Heart right ventricle (tissue), 16 donors: ENCODE measurements around the gene SLC25A46. TPM values are rescaled to one million over a fixed set of nuclear protein-coding genes. Genes with fewer than 3 reads are reported as not detected.
"Not testable (repeated sequence)": the region's sequence is repeated elsewhere in the genome, so short reads cannot be mapped to it uniquely, and the experiment has no call there.

ENCODE experiments used
- ATAC-seq, 8 donors: fragments of 200-7000 bp; cut with Tn5 transposase; one replicate each; pipeline ENCODE4 v1.9.1; 2020; ENCODE audit warnings: mild to moderate bottlenecking in 8 of 8, moderate library complexity in 8 of 8, moderate number of reproducible peaks in 1 of 8
- DNase-seq, 2 donors: peaks; one replicate each; pipeline ENCODE4 v3.0.0-alpha.2; 2020
- H3K27ac ChIP-seq, 10 donors: fragments of 200-600 bp; sonication (generic) in 2 of 10; one replicate each; pipeline versions ENCODE4 v1.5.0 to v1.8.0; 2020 to 2022; ENCODE audit warnings: mild to moderate bottlenecking in 3 of 10
- H3K27me3 ChIP-seq, 7 donors: fragments of 200-600 bp; one replicate each; pipeline ENCODE4 v1.8.0; 2021 to 2022; ENCODE audit warnings: mild to moderate bottlenecking in 2 of 7
- H3K36me3 ChIP-seq, 9 donors: fragments of 200-600 bp; sonication (generic) in 1 of 9; one replicate each; pipeline versions ENCODE4 v1.5.0 to v1.8.0; 2020 to 2022; ENCODE audit warnings: mild to moderate bottlenecking in 2 of 9
- H3K4me1 ChIP-seq, 9 donors: fragments of 200-600 bp; sonication (generic) in 1 of 9; one replicate each; pipeline versions ENCODE4 v1.5.0 to v1.8.0; 2020 to 2022; ENCODE audit warnings: mild to moderate bottlenecking in 4 of 9
- H3K4me3 ChIP-seq, 10 donors: fragments of 200-600 bp; sonication (generic) in 2 of 10; one replicate each; pipeline versions ENCODE4 v1.5.0 to v1.8.0; 2020 to 2022; ENCODE audit warnings: mild to moderate bottlenecking in 7 of 10, moderate library complexity in 2 of 10
- H3K9me3 ChIP-seq, 11 donors: fragments of 200-600 bp in 10 of 11; sonication (generic) in 2 of 11; one replicate each; pipeline versions ENCODE4 v1.5.0 to v1.8.0; 2013 to 2022; ENCODE audit warnings: mild to moderate bottlenecking in 2 of 11, control low read depth in 1 of 11, moderate library complexity in 1 of 11
- WGBS, 2 donors: extraction: QIAGEN DNeasy Blood & Tissue Kit; methylation state at CpG; one replicate each; pipeline ENCODE4 v1.1.7; 2013; ENCODE audit warnings: inconsistent platforms in 1 of 2; 5-methylcytosine and 5-hydroxymethylcytosine counted together
- intact Hi-C, 10 donors: fragments of 100-400 bp; cut with DNase I; formaldehyde crosslinking; loops; one replicate each; pipeline versions ENCODE4 v1.11.1 to v1.14.2; 2022
- polyA plus RNA-seq, 2 donors: library from polyadenylated mRNA; stranded (reverse); fragments of 200-250 nt; gene quantifications; one replicate each; pipeline ENCODE4 v1.2.3, GENCODE V29; 2013
- total RNA-seq, 10 donors: library from RNA; stranded (reverse); fragmentation: NEBNext Ultra II Directional in 3 of 10; extraction: Animal tissue kit (Norgen Biotek cat#: 25700) in 3 of 10; gene quantifications; one replicate each; pipeline versions ENCODE4 v1.2.1 to v1.2.4, GENCODE V29; 2021 to 2023
- TF ChIP-seq, protein P1 (sequence below), 9 donors: fragments of 200-600 bp; sonication (generic) in 2 of 9; IDR thresholded peaks; one replicate each; pipeline versions ENCODE4 v1.5.0 to v1.8.0; 2021 to 2022; ENCODE audit warnings: antibody characterized with exemption in 9 of 9, mild to moderate bottlenecking in 5 of 9, moderate library complexity in 1 of 9
- donor health status: Arrhythmogenic right ventricular cardiomyopathy.
- donor health status: ischemic (EF 13 %, LVEDD 7.1; RV severe dilation, severe dysfunction).
- donor health status: healthy with polysubstance abuse.
- donor health status: DM: no; HTN: yes; CAD: no.
- donor health status: DM: no; HTN: no; CAD: no.
- donor health status: ischemic (EF 25% LVEDD 6.9; RV normal size, moderate dysfunction).
- donor health status: ischemic (EF 25% LVEDD 5.7; RV mildly dilated, moderate dysfunction).
- donor health status: healthy.
- donor health status: DM: yes; HTN: yes; CAD: no.
- donor health status: Ischemic cardiomyopathy.
- donor health status: ischemic (EF 35%, LVEDD 5.7; RV mildly dilated, moderate dysfunction).
- donor health status: nonischemic (EF 11% LVEDD 7.7; RV severe dilation, severe dysfunction).
- donor health status: DM: yes; HTN: yes; CAD: no.
- donor health status: PGD.
- donor health status: ischemic (EF 29% LVEDD 5.4; RV normal size, mild dysfunction).
- donor health status: nonischemic (EF 23%, LVEDD 6.1; RV moderate dilation, normal function).

The SLC25A46 gene
- total and polyA plus RNA-seq, 12 donors, result 10.5 to 69.3 (median 60.0) TPM

DNA sequence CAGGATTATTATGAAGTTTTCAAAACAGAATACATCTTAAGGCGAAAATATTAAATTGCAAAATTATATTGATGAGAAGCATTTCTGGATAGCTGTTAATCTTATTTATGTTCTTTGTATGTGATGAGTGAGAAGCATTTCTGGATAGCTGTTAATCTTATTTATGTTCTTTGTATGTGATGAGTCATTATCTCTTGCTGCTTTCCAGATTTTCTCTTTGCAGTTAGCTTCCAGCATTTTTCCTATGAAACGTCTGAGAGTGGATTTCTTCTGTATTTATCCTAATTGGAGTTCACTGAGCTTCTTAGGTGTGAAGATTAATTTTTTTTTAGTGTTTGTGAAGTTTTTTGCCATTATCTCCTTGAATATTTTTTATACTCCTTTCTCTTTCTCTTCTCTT lies 20.5 kb upstream of the SLC25A46 start:
- no peaks in the 10 kb centered on the region for H3K36me3 ChIP-seq
- 59 to 75% methylated on average over 2 of the region's 2 CpGs for WGBS, 2 donors
- DNase-seq (no peak), ATAC-seq (no peak)
- H3K4me1 ChIP-seq, result peaks cover 0 to 6% (median 0%) of the 10 kb centered on the region in 9 donors
- TF ChIP-seq, protein P1, sequence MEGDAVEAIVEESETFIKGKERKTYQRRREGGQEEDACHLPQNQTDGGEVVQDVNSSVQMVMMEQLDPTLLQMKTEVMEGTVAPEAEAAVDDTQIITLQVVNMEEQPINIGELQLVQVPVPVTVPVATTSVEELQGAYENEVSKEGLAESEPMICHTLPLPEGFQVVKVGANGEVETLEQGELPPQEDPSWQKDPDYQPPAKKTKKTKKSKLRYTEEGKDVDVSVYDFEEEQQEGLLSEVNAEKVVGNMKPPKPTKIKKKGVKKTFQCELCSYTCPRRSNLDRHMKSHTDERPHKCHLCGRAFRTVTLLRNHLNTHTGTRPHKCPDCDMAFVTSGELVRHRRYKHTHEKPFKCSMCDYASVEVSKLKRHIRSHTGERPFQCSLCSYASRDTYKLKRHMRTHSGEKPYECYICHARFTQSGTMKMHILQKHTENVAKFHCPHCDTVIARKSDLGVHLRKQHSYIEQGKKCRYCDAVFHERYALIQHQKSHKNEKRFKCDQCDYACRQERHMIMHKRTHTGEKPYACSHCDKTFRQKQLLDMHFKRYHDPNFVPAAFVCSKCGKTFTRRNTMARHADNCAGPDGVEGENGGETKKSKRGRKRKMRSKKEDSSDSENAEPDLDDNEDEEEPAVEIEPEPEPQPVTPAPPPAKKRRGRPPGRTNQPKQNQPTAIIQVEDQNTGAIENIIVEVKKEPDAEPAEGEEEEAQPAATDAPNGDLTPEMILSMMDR (IDR thresholded peaks at IDR 0.05), result no peak
- no peaks in the 10 kb centered on the region for H3K27me3 ChIP-seq
- no peak overlapping the region for H3K4me3 ChIP-seq
- intact Hi-C loops, result no loop called here
- no peak overlapping the region for H3K27ac ChIP-seq
- no peaks in the 10 kb centered on the region for H3K9me3 ChIP-seq

DNA sequence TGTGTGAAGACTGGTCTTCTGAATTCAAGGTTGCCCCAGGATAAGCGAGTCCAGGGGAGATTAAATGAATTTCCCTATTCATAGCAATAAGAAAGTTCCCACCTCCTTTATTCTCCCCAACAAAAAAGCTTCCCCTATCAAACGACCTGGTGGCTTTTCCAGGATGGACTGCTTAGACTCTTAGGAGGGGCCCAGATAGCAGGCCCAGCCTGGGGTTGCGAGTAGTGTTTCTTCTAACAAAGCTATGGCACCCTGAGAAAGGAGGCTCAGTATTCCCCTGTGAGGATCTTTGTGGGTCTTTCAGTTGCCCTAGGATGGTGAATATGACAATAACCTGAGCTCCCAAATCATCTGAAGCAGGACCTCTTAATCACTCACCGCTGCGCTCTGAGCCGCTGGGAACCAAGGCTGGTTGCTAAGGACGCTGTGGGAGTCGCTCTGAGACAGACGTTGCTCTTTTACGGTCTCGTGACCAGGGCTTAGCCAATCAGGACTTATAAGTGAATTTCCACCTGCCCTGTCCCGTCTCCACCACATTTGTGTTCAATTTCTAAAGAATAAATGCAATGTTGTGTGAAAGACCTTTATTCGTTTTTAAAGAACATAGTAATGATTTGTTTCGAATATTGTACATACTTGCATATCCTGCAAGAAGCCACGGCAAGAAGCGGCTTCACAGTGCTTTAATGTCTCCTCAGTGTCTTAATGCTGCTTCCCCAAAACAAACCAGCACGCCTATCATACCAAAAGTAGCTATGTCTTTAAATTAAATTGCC lies 12.4 kb upstream of the SLC25A46 start, which contains the start of gene TMEM232:
Gene TMEM232 (minus strand): TSS at position 423 of the 776 bp plus-strand sequence. CDS start 59,319 bp downstream, outside the sequence.
- peak; percentile 92 to 100 (median 98) for ATAC-seq
- intact Hi-C loops, result no loop called here
- Histone ChIP-seq H3K9me3 (no peaks in the 10 kb centered on the region), H3K4me1 (no peaks in the 10 kb centered on the region), H3K36me3 (no peaks in the 10 kb centered on the region), H3K27ac (peak within 1 kb of the TSS in 1 of 10 donors; percentile 25), H3K27me3 (no peaks in the 10 kb centered on the region), H3K4me3 (peak within 1 kb of the TSS in 9 of 10 donors; percentile 23 to 57 (median 45))
- WGBS, 2 donors, result 28 to 29% methylated on average over 17 of the region's 17 CpGs
- DNase-seq, result peak; percentile 49 to 68
- TF ChIP-seq, protein P1 (IDR thresholded peaks at IDR 0.05), result no peak

DNA sequence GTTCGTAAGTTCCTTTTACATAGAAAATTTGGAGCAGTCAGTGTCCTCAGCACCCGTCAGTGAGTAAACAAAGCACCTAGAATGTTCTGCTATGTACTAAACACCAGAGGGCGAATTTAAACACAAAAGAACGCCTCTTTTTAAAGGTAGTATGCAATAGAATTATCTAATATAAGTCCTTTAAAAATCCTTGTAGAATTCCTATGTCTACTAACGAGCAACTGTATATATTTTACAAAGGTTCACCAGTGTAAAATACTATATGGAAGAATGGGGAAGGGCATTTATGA lies 11.8 kb upstream of the SLC25A46 start:
- DNase-seq (no peak), ATAC-seq (peak in 7 of 8 donors; percentile 20 to 58 (median 40))
- Histone ChIP-seq H3K4me3 (peak overlapping the region in 9 of 10 donors; percentile 23 to 57 (median 45)), H3K36me3 (no peaks in the 10 kb centered on the region), H3K27me3 (no peaks in the 10 kb centered on the region), H3K27ac (peak overlapping the region in 1 of 10 donors; percentile 25), H3K4me1 (no peaks in the 10 kb centered on the region), H3K9me3 (no peaks in the 10 kb centered on the region)
- TF ChIP-seq, protein P1 (IDR thresholded peaks at IDR 0.05), result peak in 2 of 9 donors; percentile 23 to 24
- WGBS, 2 donors, result 42 to 49% methylated on average over 5 of the region's 5 CpGs
- intact Hi-C loops, result no loop called here

DNA sequence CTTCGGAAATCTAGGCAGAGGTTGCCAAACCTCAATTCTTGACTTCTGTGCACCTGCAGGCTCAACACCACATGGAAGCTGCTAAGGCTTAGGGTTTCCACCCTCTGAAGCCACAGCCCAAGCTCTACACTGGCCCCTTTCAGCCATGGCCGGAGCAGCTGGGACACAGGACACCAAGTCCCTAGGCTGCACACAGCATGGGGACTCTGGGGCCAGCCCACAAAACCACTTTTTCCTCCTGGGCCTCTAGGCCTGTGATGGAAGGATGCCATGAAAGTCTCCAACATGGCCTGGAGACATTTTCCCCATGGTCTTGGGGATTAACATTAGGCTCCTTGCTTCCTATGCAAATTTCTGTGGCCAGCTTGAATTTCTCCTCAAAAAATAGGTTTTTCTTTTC lies 7.3 kb upstream of the SLC25A46 start:
- H3K36me3 ChIP-seq, H3K27ac ChIP-seq, ATAC-seq, H3K4me1 ChIP-seq, H3K4me3 ChIP-seq, H3K27me3 ChIP-seq, intact Hi-C loops, H3K9me3 ChIP-seq, DNase-seq: not testable (repeated sequence)
- WGBS, 2 donors, result 95 to 98% methylated on average over 2 of the region's 2 CpGs

DNA sequence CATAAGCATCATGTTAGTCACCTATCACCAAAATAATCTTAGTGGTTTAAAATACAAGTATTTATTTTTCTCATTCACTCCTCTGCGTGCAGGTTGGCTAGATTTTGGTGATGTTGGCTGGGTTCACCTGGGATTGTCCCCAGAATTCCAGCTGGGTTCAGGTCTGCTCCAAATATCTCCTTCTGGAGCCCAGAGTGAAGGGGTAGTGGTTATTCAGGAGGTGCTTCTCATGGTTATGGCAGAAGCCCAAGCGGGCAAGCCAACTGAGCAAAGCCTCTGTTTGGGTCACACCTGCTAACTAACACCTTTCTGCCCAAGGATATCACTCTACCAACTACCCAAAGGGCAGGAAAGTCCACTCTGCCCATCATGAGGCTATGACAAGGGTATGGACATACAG lies 4.7 kb upstream of the SLC25A46 start:
- WGBS, 2 donors, result 87 to 89% methylated on average over 2 of the region's 2 CpGs
- H3K27me3 ChIP-seq, result peaks cover 0 to 5% (median 0%) of the 10 kb centered on the region in 7 donors
- no peaks in the 10 kb centered on the region for H3K36me3 ChIP-seq
- H3K4me3 ChIP-seq, result no peak overlapping the region
- H3K27ac ChIP-seq, result no peak overlapping the region
- no peak for DNase-seq
- H3K9me3 ChIP-seq, result no peaks in the 10 kb centered on the region
- ATAC-seq, result no peak
- H3K4me1 ChIP-seq, result peaks cover 0 to 9% (median 0%) of the 10 kb centered on the region in 9 donors
- TF ChIP-seq, protein P1 (IDR thresholded peaks at IDR 0.05), result no peak
- intact Hi-C loops, result no loop called here
